Measurements from ENCODE around the gene TBX1. TPM values are rescaled to one million over a fixed set of nuclear protein-coding genes. Genes with fewer than 3 reads are reported as not detected.
A peak's percentile ranks its signal among the peaks of the same experiment; 100 is the strongest.

The TBX1 gene
- total RNA-seq, 1 experiment from 2014 or later = 12.8 TPM

DNA sequence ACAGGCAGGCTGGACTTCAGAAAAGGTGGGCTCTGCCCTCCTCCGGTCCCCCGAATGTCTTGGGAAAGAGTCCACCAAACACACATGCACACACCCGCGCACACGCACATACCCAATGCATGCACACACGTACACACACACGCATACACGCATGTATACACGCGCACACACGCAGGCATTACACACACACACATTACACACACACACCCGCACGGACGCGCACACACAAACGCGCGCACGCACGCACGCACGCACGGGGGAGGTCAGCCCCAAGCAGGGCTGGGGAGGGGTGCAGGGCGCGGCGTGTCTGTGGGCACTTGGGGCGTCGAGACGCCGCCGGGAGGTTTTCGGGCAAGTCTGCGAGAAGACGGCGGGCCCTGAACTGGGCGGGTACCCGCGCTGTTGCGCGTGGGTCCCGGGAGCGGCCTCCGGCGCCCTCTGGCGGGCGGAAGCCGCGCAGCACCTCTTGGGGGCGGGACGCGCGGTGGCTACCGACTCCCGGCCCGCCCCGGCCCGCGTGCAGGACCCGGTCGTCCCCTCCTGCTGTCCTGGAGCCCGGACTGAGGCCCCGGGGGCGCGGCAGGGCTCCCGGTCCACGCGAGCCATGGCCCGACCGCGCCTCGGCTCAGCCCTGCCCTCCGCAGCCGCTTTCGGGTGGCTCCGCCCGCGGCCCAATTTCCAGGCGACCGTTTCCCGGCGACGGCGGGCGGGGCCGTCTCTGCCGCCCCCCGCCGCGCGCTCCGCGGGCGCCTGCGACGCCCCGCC, 42.7 kb upstream of the TBX1 start (continued):
- TF ChIP-seq, protein P1, sequence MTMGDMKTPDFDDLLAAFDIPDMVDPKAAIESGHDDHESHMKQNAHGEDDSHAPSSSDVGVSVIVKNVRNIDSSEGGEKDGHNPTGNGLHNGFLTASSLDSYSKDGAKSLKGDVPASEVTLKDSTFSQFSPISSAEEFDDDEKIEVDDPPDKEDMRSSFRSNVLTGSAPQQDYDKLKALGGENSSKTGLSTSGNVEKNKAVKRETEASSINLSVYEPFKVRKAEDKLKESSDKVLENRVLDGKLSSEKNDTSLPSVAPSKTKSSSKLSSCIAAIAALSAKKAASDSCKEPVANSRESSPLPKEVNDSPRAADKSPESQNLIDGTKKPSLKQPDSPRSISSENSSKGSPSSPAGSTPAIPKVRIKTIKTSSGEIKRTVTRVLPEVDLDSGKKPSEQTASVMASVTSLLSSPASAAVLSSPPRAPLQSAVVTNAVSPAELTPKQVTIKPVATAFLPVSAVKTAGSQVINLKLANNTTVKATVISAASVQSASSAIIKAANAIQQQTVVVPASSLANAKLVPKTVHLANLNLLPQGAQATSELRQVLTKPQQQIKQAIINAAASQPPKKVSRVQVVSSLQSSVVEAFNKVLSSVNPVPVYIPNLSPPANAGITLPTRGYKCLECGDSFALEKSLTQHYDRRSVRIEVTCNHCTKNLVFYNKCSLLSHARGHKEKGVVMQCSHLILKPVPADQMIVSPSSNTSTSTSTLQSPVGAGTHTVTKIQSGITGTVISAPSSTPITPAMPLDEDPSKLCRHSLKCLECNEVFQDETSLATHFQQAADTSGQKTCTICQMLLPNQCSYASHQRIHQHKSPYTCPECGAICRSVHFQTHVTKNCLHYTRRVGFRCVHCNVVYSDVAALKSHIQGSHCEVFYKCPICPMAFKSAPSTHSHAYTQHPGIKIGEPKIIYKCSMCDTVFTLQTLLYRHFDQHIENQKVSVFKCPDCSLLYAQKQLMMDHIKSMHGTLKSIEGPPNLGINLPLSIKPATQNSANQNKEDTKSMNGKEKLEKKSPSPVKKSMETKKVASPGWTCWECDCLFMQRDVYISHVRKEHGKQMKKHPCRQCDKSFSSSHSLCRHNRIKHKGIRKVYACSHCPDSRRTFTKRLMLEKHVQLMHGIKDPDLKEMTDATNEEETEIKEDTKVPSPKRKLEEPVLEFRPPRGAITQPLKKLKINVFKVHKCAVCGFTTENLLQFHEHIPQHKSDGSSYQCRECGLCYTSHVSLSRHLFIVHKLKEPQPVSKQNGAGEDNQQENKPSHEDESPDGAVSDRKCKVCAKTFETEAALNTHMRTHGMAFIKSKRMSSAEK (CRISPR knock-in tag; IDR thresholded peaks at IDR 0.05; ENCODE audit: borderline replicate concordance) = no peak
- TF ChIP-seq, protein P2, sequence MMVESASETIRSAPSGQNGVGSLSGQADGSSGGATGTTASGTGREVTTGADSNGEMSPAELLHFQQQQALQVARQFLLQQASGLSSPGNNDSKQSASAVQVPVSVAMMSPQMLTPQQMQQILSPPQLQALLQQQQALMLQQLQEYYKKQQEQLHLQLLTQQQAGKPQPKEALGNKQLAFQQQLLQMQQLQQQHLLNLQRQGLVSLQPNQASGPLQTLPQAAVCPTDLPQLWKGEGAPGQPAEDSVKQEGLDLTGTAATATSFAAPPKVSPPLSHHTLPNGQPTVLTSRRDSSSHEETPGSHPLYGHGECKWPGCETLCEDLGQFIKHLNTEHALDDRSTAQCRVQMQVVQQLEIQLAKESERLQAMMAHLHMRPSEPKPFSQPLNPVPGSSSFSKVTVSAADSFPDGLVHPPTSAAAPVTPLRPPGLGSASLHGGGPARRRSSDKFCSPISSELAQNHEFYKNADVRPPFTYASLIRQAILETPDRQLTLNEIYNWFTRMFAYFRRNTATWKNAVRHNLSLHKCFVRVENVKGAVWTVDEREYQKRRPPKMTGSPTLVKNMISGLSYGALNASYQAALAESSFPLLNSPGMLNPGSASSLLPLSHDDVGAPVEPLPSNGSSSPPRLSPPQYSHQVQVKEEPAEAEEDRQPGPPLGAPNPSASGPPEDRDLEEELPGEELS (CRISPR knock-in tag; IDR thresholded peaks at IDR 0.05) = peak; percentile 32
- TF ChIP-seq RORB (CRISPR knock-in tag; IDR thresholded peaks at IDR 0.05) = no peak

DNA sequence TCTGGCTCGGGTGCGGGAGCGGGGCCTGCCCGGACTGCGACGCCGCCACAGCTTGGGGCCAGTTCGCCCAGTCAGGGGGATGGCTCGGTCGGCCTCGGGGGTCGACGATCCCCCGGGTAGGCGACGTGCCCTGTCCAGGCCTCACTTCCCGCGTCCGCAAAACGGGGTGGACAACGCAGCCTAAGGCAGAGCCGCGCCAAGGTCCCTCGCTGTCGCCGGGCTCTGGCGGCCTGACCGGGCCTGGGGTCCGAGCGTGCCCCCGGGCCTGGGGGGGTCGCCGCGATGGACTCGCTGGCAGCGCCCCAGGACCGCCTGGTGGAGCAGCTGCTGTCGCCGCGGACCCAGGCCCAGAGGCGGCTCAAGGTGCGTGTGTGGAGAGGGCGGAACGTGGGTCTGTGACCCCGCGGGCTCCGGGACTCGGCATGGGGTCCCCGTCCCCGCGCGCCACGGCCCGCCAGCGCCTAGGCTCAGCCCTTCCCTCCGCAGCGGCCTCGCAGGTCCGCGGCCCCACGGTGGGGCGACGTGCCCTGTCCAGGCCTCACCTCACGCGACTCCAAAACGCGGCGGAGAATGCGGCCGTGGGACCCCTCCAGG, 42.0 kb upstream of the TBX1 start:
- POLR2A ChIA-PET = no interaction called here
- Mint-ChIP-seq H3K36me3 (peaks cover 10% of the 10 kb centered on the region), H3K4me1 (peaks cover 21% of the 10 kb centered on the region), H3K4me3 (peak overlapping the region; percentile 42; the same call in 1 of the 2 replicates), H3K9me3 (no peaks in the 10 kb centered on the region), H3K27me3 (ENCODE audit: low read depth) (peaks cover 80% of the 10 kb centered on the region), H3K27ac (no peak overlapping the region)
- TF ChIP-seq OVOL2 (CRISPR knock-in tag; IDR thresholded peaks at IDR 0.05; ENCODE audit: borderline replicate concordance) (no peak), RELA (CRISPR knock-in tag; IDR thresholded peaks at IDR 0.05; ENCODE audit: borderline replicate concordance) (no peak), MYBL2 (CRISPR knock-in tag; IDR thresholded peaks at IDR 0.05) (peak; percentile 36; the same call in 1 of the 2 replicates), ZNF121 (CRISPR knock-in tag; IDR thresholded peaks at IDR 0.05) (0 out of 2 replicates have a peak, but pooled peaks have one; percentile 15), SMAD3 (CRISPR knock-in tag; IDR thresholded peaks at IDR 0.05; ENCODE audit: borderline replicate concordance) (no peak)
- TF ChIP-seq, protein P3, sequence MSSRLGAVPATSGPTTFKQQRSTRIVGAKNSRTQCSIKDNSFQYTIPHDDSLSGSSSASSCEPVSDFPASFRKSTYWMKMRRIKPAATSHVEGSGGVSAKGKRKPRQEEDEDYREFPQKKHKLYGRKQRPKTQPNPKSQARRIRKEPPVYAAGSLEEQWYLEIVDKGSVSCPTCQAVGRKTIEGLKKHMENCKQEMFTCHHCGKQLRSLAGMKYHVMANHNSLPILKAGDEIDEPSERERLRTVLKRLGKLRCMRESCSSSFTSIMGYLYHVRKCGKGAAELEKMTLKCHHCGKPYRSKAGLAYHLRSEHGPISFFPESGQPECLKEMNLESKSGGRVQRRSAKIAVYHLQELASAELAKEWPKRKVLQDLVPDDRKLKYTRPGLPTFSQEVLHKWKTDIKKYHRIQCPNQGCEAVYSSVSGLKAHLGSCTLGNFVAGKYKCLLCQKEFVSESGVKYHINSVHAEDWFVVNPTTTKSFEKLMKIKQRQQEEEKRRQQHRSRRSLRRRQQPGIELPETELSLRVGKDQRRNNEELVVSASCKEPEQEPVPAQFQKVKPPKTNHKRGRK (CRISPR knock-in tag; IDR thresholded peaks at IDR 0.05; ENCODE audit: borderline replicate concordance) = no peak
- DNase-seq (ENCODE audit: low spot score) (no peak), ATAC-seq (no peak)
- CTCF ChIA-PET = interaction anchor here (1.3 to 2.1 kb wide), 2 partner anchors 13 to 39 kb away, joined by 6 to 9 read pairs; no protein-coding TSS in a partner anchor

DNA sequence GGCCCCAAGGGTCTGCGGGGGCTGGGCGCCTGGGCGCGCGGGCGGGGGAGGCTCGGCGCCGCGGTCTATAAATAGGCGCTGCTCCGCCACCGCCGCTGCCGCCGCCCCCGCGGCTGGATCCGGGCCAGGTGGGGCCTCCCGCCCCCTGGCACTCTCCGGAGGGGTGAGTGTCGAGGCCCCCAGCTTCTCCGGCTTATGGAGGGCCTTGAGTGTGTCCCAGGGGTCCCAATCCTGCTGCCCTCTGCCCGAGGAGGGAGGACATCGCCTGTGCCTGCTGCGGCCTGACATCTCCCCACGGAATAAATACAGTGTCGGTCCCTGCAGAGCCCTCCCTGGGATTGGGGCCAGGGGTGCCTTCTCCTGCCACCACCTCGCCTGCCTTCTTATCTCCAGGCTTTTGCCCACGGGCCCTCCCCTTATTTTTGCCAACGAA, 41.5 kb upstream of the TBX1 start:
- Mint-ChIP-seq H3K27ac (no peak overlapping the region), H3K9me3 (no peaks in the 10 kb centered on the region), H3K36me3 (peaks cover 10% of the 10 kb centered on the region), H3K4me3 (peak overlapping the region; percentile 60), H3K27me3 (ENCODE audit: low read depth) (peaks cover 77% of the 10 kb centered on the region), H3K4me1 (peaks cover 21% of the 10 kb centered on the region)
- ATAC-seq (no peak), DNase-seq (ENCODE audit: low spot score) (no peak)
- ChIA-PET CTCF (interaction anchor here (0.7 to 5.5 kb wide), 7 partner anchors 11 to 86 kb away, joined by 3 to 57 read pairs (median 6); no protein-coding TSS in a partner anchor), POLR2A (no interaction called here)
- TF ChIP-seq NFATC4 (CRISPR knock-in tag; IDR thresholded peaks at IDR 0.05) = no peak
- TF ChIP-seq FOXP1 (CRISPR knock-in tag; IDR thresholded peaks at IDR 0.05; ENCODE audit: borderline replicate concordance) = no peak
- TF ChIP-seq, protein P4, sequence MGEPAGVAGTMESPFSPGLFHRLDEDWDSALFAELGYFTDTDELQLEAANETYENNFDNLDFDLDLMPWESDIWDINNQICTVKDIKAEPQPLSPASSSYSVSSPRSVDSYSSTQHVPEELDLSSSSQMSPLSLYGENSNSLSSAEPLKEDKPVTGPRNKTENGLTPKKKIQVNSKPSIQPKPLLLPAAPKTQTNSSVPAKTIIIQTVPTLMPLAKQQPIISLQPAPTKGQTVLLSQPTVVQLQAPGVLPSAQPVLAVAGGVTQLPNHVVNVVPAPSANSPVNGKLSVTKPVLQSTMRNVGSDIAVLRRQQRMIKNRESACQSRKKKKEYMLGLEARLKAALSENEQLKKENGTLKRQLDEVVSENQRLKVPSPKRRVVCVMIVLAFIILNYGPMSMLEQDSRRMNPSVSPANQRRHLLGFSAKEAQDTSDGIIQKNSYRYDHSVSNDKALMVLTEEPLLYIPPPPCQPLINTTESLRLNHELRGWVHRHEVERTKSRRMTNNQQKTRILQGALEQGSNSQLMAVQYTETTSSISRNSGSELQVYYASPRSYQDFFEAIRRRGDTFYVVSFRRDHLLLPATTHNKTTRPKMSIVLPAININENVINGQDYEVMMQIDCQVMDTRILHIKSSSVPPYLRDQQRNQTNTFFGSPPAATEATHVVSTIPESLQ (CRISPR knock-in tag; IDR thresholded peaks at IDR 0.05) = no peak
- TF ChIP-seq, protein P5, sequence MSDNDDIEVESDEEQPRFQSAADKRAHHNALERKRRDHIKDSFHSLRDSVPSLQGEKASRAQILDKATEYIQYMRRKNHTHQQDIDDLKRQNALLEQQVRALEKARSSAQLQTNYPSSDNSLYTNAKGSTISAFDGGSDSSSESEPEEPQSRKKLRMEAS (CRISPR knock-in tag; IDR thresholded peaks at IDR 0.05) = no peak
- TF ChIP-seq GTF2I (CRISPR knock-in tag; conservative IDR thresholded peaks at IDR 0.05) = no peak
- no peak for TF ChIP-seq ZNF671 (CRISPR knock-in tag; IDR thresholded peaks at IDR 0.05)
- TF ChIP-seq NFYB (CRISPR knock-in tag; conservative IDR thresholded peaks at IDR 0.05; ENCODE audit: low read depth) = no peak
- TF ChIP-seq, protein P6, sequence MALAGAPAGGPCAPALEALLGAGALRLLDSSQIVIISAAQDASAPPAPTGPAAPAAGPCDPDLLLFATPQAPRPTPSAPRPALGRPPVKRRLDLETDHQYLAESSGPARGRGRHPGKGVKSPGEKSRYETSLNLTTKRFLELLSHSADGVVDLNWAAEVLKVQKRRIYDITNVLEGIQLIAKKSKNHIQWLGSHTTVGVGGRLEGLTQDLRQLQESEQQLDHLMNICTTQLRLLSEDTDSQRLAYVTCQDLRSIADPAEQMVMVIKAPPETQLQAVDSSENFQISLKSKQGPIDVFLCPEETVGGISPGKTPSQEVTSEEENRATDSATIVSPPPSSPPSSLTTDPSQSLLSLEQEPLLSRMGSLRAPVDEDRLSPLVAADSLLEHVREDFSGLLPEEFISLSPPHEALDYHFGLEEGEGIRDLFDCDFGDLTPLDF (CRISPR knock-in tag; IDR thresholded peaks at IDR 0.05) = no peak
- TF ChIP-seq, protein P7, sequence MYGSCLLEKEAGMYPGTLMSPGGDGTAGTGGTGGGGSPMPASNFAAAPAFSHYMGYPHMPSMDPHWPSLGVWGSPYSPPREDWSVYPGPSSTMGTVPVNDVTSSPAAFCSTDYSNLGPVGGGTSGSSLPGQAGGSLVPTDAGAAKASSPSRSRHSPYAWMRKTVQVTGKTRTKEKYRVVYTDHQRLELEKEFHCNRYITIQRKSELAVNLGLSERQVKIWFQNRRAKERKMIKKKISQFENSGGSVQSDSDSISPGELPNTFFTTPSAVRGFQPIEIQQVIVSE (CRISPR knock-in tag; IDR thresholded peaks at IDR 0.05; ENCODE audit: borderline replicate concordance) = no peak

Measured in WTC11 (cell line).